Left ventricle myocardium inferior (tissue), 1 donor: Measurements from ENCODE around the gene SLC13A2. TPM values are rescaled to one million over a fixed set of nuclear protein-coding genes. Genes with fewer than 3 reads are reported as not detected.

Experiments used
- DNase-seq: peaks from one replicate; pipeline ENCODE4 v3.0.0-alpha.2; 2020
- H3K27ac ChIP-seq: fragments of 200-600 bp; replicated peaks from 2 replicates; pipeline ENCODE4 v1.8.0; 2021
- H3K27me3 ChIP-seq: fragments of 200-600 bp; 2 replicates; pipeline ENCODE4 v1.8.0; 2021; ENCODE audit warnings: low read depth
- H3K36me3 ChIP-seq: fragments of 200-600 bp; 2 replicates; pipeline ENCODE4 v1.8.0; 2021
- H3K4me1 ChIP-seq: fragments of 200-600 bp; 2 replicates; pipeline ENCODE4 v1.8.0; 2021
- H3K4me3 ChIP-seq: fragments of 200-600 bp; 2 replicates; pipeline ENCODE4 v1.8.0; 2021; ENCODE audit warnings: mild to moderate bottlenecking, moderate library complexity
- H3K9me3 ChIP-seq: fragments of 200-600 bp; replicated peaks from 2 replicates; pipeline ENCODE4 v1.8.0; 2021
- CTCF ChIP-seq: fragments of 200-600 bp; IDR thresholded peaks from 2 replicates; pipeline ENCODE4 v1.8.0; 2021; ENCODE audit warnings: antibody characterized with exemption, mild to moderate bottlenecking, borderline replicate concordance
- intact Hi-C: fragments of 100-400 bp; cut with micrococcal nuclease; formaldehyde crosslinking; loops from one replicate; pipeline ENCODE4 v1.11.0; 2022
- total RNA-seq: library from RNA; stranded (reverse); fragmentation: NEBNext Ultra II Directional; extraction: Animal tissue kit (Norgen Biotek cat#: 25700); gene quantifications from one replicate; pipeline ENCODE4 v1.2.1, GENCODE V29; 2021
- donor health status: DM: no; HTN: yes; CAD: no; lungs with severe emphysema.

Gene SLC13A2
- total RNA-seq, 1 donor from 2014 or later = not detected

GRCh38 chr17:28540231-28540630 is 66.8 kb downstream of the SLC13A2 start:
- H3K4me3 ChIP-seq = no peak overlapping the region
- DNase-seq = no peak
- no peaks in the 10 kb centered on the region for H3K27me3 ChIP-seq
- intact Hi-C loops = no loop called here
- no peak overlapping the region for H3K27ac ChIP-seq
- no peaks in the 10 kb centered on the region for H3K4me1 ChIP-seq
- TF ChIP-seq CTCF = no peak
- no peaks in the 10 kb centered on the region for H3K9me3 ChIP-seq
- no peaks in the 10 kb centered on the region for H3K36me3 ChIP-seq

DNA sequence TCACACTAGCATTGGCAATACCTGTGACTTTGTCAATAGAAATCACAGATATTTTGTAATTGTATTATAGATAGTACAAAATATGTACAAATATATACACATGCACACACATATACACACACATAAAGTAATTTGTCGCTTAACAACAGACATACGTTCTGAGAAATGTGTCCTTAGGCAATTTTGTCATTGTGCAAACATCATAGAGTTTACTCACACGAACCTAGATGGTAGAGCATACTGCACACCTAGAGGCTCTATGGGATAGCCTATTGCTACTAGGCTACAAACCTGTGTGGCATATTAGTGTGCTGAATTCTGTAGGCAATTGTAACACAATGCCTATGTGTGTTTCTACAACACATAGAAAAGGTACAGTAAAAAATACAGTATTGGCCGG is 68.0 kb downstream of the SLC13A2 start:
- no peaks in the 10 kb centered on the region for H3K9me3 ChIP-seq
- no peaks in the 10 kb centered on the region for H3K36me3 ChIP-seq
- H3K4me3 ChIP-seq = no peak overlapping the region
- TF ChIP-seq CTCF = no peak
- DNase-seq = no peak
- intact Hi-C loops = no loop called here
- H3K4me1 ChIP-seq = no peaks in the 10 kb centered on the region
- no peaks in the 10 kb centered on the region for H3K27me3 ChIP-seq
- no peak overlapping the region for H3K27ac ChIP-seq

GRCh38 chr17:28544402-28545140 is 71.1 kb downstream of the SLC13A2 start:
- no peak overlapping the region for H3K27ac ChIP-seq
- TF ChIP-seq CTCF = no peak
- no peaks in the 10 kb centered on the region for H3K9me3 ChIP-seq
- H3K4me1 ChIP-seq = peaks cover 11% of the 10 kb centered on the region
- intact Hi-C loops = no loop called here
- H3K27me3 ChIP-seq = no peaks in the 10 kb centered on the region
- H3K36me3 ChIP-seq = peaks cover 10% of the 10 kb centered on the region
- no peak for DNase-seq
- H3K4me3 ChIP-seq = no peak overlapping the region

DNA sequence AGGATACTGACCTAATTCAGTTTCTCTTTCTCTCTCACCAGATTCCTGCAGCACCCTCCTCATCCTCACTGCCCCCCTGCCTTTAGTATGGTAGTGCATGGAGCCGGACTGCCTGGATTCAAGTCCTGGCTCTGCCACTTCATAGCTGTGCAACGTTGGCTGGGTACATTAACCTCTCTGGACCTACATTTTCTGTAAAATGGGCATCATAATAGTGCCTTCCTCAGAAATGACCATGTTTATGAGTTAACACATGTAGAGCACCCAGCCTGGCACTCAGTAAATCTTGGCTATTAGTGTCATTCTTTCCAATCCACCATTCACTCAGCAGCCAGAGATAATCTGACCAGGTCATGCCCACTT is 71.7 kb downstream of the SLC13A2 start:
- TF ChIP-seq CTCF = no peak
- no peak for DNase-seq

DNA sequence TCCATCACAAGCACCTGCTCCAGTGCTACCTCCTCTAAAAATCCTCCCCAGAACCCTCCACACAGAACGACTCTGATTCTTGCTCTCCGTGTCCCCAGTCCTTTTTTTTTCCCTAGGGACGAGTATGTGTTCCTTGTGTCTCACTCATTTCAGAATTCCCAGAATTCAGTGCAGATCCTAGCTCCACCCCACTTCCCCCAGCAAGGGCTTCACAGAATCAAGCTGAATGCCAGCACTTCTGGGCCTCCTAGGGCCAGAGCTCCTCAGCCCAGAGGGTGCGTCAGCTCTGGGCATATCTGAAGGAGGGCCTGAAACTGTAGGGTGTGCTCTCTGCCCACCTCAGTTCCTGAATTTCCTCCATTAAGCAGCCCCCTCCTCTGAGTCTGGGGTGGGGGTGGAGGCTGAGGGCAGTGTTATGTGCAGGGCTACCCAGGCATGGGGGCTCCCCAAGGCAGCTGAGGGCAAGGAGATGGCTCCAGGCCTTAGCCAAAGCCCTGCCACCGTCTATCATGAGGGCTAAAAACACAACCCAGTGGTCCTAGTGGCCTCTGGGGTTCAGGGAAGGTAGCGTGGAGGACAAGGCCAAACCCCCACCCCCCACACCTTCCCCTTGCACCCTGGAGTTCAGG is 72.5 kb downstream of the SLC13A2 start:
- Histone ChIP-seq H3K27ac (no peak overlapping the region), H3K4me1 (peaks cover 24% of the 10 kb centered on the region), H3K27me3 (no peaks in the 10 kb centered on the region), H3K36me3 (peaks cover 10% of the 10 kb centered on the region), H3K9me3 (no peaks in the 10 kb centered on the region), H3K4me3 (no peak overlapping the region)
- intact Hi-C loops = no loop called here
- no peak for TF ChIP-seq CTCF
- DNase-seq = no peak

More for the DNA sequence above, 71.7 kb downstream of the SLC13A2 start:
- peaks cover 17% of the 10 kb centered on the region for H3K4me1 ChIP-seq
- no peak overlapping the region for H3K4me3 ChIP-seq
- H3K9me3 ChIP-seq = no peaks in the 10 kb centered on the region
- H3K36me3 ChIP-seq = peaks cover 10% of the 10 kb centered on the region
- no peak overlapping the region for H3K27ac ChIP-seq
- intact Hi-C loops = no loop called here
- H3K27me3 ChIP-seq = no peaks in the 10 kb centered on the region
